HUES64 (cell line): ENCODE results near the gene PADI1.

Experiments
- H3K27ac ChIP-seq: 2 replicates; pipeline ENCODE4 v1.7.0; 2013; ENCODE audit warnings: low read depth, low read length, inconsistent platforms
- H3K27me3 ChIP-seq: 2 replicates; pipeline ENCODE4 v1.6.1; 2013; ENCODE audit warnings: mild to moderate bottlenecking, low read length; ENCODE audit not compliant: insufficient read depth
- H3K36me3 ChIP-seq: 2 replicates; pipeline ENCODE4 v1.6.1; 2013; ENCODE audit warnings: mild to moderate bottlenecking, low read length; ENCODE audit not compliant: insufficient read depth
- H3K4me1 ChIP-seq: 2 replicates; pipeline ENCODE4 v1.6.1; 2013; ENCODE audit warnings: mild to moderate bottlenecking, low read length, moderate library complexity; ENCODE audit not compliant: insufficient read depth
- H3K4me3 ChIP-seq: 2 replicates; pipeline ENCODE4 v1.5.1; 2013; ENCODE audit warnings: mild to moderate bottlenecking, low read length, moderate library complexity
- H3K9ac ChIP-seq: 2 replicates; pipeline ENCODE4 v1.6.1; 2013; ENCODE audit warnings: mild to moderate bottlenecking, low read depth, low read length
- H3K9me3 ChIP-seq: 2 replicates; pipeline ENCODE4 v1.6.1; 2013; ENCODE audit warnings: low read depth, low read length; ENCODE audit not compliant: insufficient read depth
- WGBS: fragments of 150-250, 120-280 bp; methylation state at CpG from one replicate; pipeline ENCODE4 v1.1.7; 2013; ENCODE audit warnings: missing lambda C conversion rate; 5-methylcytosine and 5-hydroxymethylcytosine counted together

PADI1 gene

GRCh38 chr1:17222557-17222956 lies 17.6 kb downstream of the PADI1 start:
- no peaks in the 10 kb centered on the region for H3K36me3 ChIP-seq
- no peak overlapping the region for H3K27ac ChIP-seq
- 91% methylated on average over 14 of the region's 14 CpGs for WGBS
- no peaks in the 10 kb centered on the region for H3K27me3 ChIP-seq
- H3K4me3 ChIP-seq: no peak overlapping the region
- H3K4me1 ChIP-seq: no peaks in the 10 kb centered on the region
- no peak overlapping the region for H3K9ac ChIP-seq
- H3K9me3 ChIP-seq: no peaks in the 10 kb centered on the region

GRCh38 chr1:17224434-17224833 lies 19.5 kb downstream of the PADI1 start:
- Histone ChIP-seq H3K27ac (no peak overlapping the region), H3K36me3 (no peaks in the 10 kb centered on the region), H3K4me3 (no peak overlapping the region), H3K9ac (no peak overlapping the region), H3K4me1 (no peaks in the 10 kb centered on the region), H3K27me3 (no peaks in the 10 kb centered on the region), H3K9me3 (no peaks in the 10 kb centered on the region)
- 96% methylated on average over 4 of the region's 4 CpGs for WGBS

GRCh38 chr1:17225140-17225539 lies 20.2 kb downstream of the PADI1 start:
- no peaks in the 10 kb centered on the region for H3K27me3 ChIP-seq
- no peaks in the 10 kb centered on the region for H3K4me1 ChIP-seq
- no peak overlapping the region for H3K4me3 ChIP-seq
- H3K9me3 ChIP-seq: no peaks in the 10 kb centered on the region
- H3K27ac ChIP-seq: no peak overlapping the region
- H3K9ac ChIP-seq: no peak overlapping the region
- no peaks in the 10 kb centered on the region for H3K36me3 ChIP-seq
- 94% methylated on average over 6 of the region's 6 CpGs for WGBS

DNA sequence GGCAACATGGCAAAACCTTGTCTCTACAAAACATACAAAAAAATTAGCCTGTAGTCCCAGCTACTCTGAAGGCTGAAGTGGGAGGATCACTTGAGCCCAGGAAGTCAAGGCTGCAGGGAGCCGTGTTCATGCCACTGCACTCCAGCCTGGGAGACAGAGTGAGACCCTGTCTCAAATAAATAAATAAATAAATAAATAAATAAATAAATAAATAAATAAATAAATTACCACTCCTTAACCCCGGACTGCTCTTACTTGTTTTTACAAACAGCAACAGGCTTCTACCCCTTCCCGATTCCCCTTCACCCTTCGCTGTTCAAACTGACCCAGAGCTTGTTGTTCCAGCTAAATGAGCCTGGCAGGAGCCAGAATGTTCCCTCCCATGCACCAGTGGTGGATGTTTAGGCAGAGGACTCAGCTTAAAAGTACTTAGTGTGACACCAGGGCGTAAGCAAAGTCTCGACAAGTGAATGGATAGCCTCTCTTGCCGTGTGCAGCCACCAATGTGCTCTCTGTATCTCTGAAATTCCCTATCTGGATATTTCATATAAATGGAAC lies 22.5 kb downstream of the PADI1 start:
- Histone ChIP-seq H3K9ac (no peak overlapping the region), H3K4me3 (no peak overlapping the region), H3K36me3 (no peaks in the 10 kb centered on the region), H3K4me1 (no peaks in the 10 kb centered on the region), H3K9me3 (no peaks in the 10 kb centered on the region), H3K27me3 (no peaks in the 10 kb centered on the region), H3K27ac (no peak overlapping the region)
- WGBS: 89% methylated on average over 7 of the region's 7 CpGs

DNA sequence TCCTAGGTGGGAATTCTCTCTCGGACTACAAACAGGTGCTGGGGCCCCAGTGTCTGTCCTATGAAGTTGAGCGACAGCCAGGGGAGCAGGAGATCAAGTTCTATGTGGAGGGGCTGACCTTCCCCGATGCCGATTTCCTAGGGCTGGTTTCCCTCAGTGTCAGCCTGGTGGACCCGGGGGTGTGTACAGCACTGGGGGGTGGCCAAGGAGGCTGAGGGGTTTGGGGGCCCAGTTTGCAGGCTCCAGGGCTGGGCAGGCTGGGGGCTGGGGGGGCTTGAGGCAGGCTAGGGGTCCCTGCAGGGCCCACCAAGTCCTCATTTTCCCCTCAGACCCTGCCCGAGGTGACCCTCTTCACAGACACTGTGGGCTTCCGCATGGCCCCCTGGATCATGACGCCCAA lies 23.7 kb downstream of the PADI1 start:
- H3K9ac ChIP-seq: no peak overlapping the region
- H3K27ac ChIP-seq: no peak overlapping the region
- H3K9me3 ChIP-seq: no peaks in the 10 kb centered on the region
- no peaks in the 10 kb centered on the region for H3K27me3 ChIP-seq
- H3K36me3 ChIP-seq: no peaks in the 10 kb centered on the region
- H3K4me1 ChIP-seq: no peaks in the 10 kb centered on the region
- no peak overlapping the region for H3K4me3 ChIP-seq
- 88% methylated on average over 8 of the region's 8 CpGs for WGBS

- WGBS: 92% methylated on average over 6 of the region's 6 CpGs
- Histone ChIP-seq H3K4me3 (no peak overlapping the region), H3K9ac (no peak overlapping the region), H3K27ac (no peak overlapping the region), H3K4me1 (no peaks in the 10 kb centered on the region), H3K36me3 (no peaks in the 10 kb centered on the region), H3K9me3 (no peaks in the 10 kb centered on the region), H3K27me3 (no peaks in the 10 kb centered on the region)
These were observed 24.5 kb downstream of the PADI1 start for GRCh38 chr1:17229379-17229778.

GRCh38 chr1:17230106-17230505 lies 25.2 kb downstream of the PADI1 start:
- no peak overlapping the region for H3K27ac ChIP-seq
- H3K9me3 ChIP-seq: no peaks in the 10 kb centered on the region
- H3K36me3 ChIP-seq: no peaks in the 10 kb centered on the region
- H3K27me3 ChIP-seq: no peaks in the 10 kb centered on the region
- no peak overlapping the region for H3K9ac ChIP-seq
- no peak overlapping the region for H3K4me3 ChIP-seq
- WGBS: 94% methylated on average over 10 of the region's 10 CpGs
- H3K4me1 ChIP-seq: no peaks in the 10 kb centered on the region

- 81% methylated on average over 8 of the region's 8 CpGs for WGBS
- no peak overlapping the region for H3K27ac ChIP-seq
- no peaks in the 10 kb centered on the region for H3K27me3 ChIP-seq
- no peak overlapping the region for H3K4me3 ChIP-seq
- H3K36me3 ChIP-seq: no peaks in the 10 kb centered on the region
- no peaks in the 10 kb centered on the region for H3K4me1 ChIP-seq
- H3K9me3 ChIP-seq: no peaks in the 10 kb centered on the region
- H3K9ac ChIP-seq: no peak overlapping the region
These were observed 25.9 kb downstream of the PADI1 start for GRCh38 chr1:17230671-17231310.

DNA sequence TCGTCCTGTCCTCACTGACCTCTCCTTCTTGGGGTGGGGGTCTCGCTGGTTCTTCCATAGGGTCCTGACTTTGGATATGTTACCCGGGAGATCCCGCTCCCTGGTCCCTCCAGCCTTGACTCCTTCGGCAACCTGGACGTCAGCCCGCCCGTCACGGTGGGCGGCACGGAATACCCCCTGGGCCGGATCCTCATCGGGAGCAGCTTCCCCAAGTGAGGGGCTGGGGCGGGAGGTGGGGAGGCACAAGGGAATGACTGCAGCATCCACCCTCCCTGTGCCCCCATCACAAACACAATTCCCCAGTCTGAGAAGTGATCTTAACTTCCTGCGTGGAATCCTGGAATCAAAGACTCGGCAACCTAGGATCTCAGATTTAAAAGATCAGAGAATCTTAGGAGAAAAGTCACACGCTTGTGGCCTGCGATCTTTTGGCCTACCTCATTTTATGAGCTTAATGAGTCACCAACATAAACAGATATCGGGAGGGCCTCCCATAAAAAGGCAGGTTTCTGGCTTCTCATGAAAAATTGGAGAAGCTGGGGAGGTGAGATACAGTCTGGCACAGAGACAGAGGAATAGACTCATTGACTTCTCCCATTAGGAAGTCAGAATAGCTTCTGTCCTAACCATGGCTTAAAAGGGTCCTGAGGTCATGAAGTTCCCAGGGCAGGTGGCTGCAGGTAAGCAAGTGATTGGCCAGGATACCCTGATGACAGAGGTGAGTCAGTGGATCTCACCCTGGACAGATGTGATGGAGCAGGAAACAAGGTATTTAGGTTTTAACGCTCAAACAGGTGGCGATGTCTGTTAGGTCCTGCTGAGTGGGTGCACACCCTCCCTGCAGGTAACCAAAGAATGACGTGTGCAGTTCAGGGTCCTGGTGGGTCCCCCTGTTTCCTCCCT lies 28.1 kb downstream of the PADI1 start:
- WGBS: 86% methylated on average over 22 of the region's 22 CpGs
- Histone ChIP-seq H3K27me3 (no peaks in the 10 kb centered on the region), H3K9ac (no peak overlapping the region), H3K27ac (no peak overlapping the region), H3K36me3 (no peaks in the 10 kb centered on the region), H3K4me1 (no peaks in the 10 kb centered on the region), H3K9me3 (no peaks in the 10 kb centered on the region), H3K4me3 (no peak overlapping the region)

DNA sequence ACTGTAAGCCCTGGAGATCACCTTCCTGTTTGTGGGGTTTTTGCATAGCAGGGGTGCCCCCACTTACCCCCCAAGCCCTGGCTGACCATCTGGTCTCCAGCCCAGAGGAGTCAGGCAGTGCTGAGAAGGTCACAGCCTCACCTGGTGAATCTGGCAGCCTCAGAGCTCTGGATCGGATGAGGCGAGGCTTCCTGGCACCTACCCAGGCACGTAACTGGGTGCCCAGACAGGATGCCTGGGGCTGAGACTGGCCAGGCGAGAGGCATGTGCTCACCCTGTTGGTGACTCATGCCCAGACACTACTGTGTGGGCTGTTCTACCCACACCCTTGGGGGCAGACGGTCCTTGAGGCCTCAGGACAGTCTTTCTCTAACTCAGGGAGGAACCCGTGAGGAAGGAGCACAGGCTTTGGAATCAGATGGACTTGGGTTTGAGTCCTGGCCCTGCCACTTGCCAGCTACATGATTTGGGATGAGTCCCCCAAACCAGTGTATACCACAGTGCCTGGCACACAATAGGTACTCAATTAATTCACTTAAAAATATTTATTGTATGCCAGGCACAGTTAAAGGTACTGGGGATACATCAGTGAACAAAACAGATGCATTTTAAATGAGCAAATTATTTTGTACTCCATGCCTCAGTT lies 28.9 kb downstream of the PADI1 start:
- no peaks in the 10 kb centered on the region for H3K27me3 ChIP-seq
- H3K9ac ChIP-seq: no peak overlapping the region
- H3K9me3 ChIP-seq: no peaks in the 10 kb centered on the region
- H3K4me3 ChIP-seq: no peak overlapping the region
- H3K36me3 ChIP-seq: no peaks in the 10 kb centered on the region
- H3K4me1 ChIP-seq: no peaks in the 10 kb centered on the region
- H3K27ac ChIP-seq: no peak overlapping the region
- WGBS: 81% methylated on average over 6 of the region's 6 CpGs

DNA sequence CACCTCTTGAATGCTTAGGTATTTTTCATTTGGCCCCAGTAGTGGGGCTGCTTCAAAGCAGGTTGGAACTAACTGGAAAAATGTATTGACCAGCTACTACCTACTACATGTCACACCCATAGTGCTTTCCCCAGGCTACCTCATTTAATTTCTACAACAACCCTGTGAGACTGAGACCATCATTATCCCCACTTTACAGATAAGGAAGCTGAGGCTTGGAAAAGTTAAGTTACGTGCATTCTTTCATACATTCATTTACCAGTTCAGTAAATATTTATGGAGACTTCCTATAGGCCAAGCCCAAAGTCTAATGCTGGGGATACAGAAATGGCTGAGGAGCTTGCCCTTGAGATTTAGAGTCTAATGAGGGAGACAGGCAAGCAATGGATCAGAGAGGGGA lies 29.5 kb downstream of the PADI1 start:
- H3K9ac ChIP-seq: no peak overlapping the region
- no peaks in the 10 kb centered on the region for H3K27me3 ChIP-seq
- no peaks in the 10 kb centered on the region for H3K9me3 ChIP-seq
- H3K27ac ChIP-seq: no peak overlapping the region
- H3K36me3 ChIP-seq: no peaks in the 10 kb centered on the region
- 100% methylated on average over 1 of the region's 1 CpG for WGBS
- H3K4me3 ChIP-seq: no peak overlapping the region
- no peaks in the 10 kb centered on the region for H3K4me1 ChIP-seq
